Activated CD8-positive, alpha-beta T cell treated with anti-CD3 and anti-CD28 coated beads for 36 hours (primary cell): ENCODE results near the gene UPK2. TPM values are rescaled to one million over a fixed set of nuclear protein-coding genes. Genes with fewer than 3 reads are reported as not detected.

ENCODE experiments used
- ATAC-seq: fragments of 200-7000 bp; cut with Tn5 transposase; one replicate; pipeline ENCODE4 v1.10.0; 2021; ENCODE audit warnings: mild to moderate bottlenecking, moderate library complexity
- CTCF ChIA-PET: fragments of 350-600 bp; sonication (Branson Sonifier 250); formaldehyde crosslinking; loops from one replicate; lab custom pipeline; 2021; ENCODE audit warnings: antibody characterized with exemption; lab: Charles Lee
- POLR2A ChIA-PET: fragments of 350-600 bp; sonication (Branson Sonifier 250); formaldehyde crosslinking; loops from one replicate; lab custom pipeline; 2021; ENCODE audit warnings: antibody characterized with exemption; lab: Charles Lee
- DNase-seq: peaks from one replicate; pipeline ENCODE4 v3.0.0-alpha.2; 2020
- H3K27ac Mint-ChIP-seq: one replicate; pipeline ENCODE4 v1.8.0; 2021; ENCODE audit warnings: mild to moderate bottlenecking, mixed read lengths
- H3K27me3 Mint-ChIP-seq: one replicate; pipeline ENCODE4 v1.8.0; 2021; ENCODE audit warnings: mixed read lengths
- H3K36me3 Mint-ChIP-seq: one replicate; pipeline ENCODE4 v1.8.0; 2021; ENCODE audit warnings: low read depth, mixed read lengths
- H3K4me1 Mint-ChIP-seq: one replicate; pipeline ENCODE4 v1.8.0; 2021; ENCODE audit warnings: low read depth, mixed read lengths
- H3K4me3 Mint-ChIP-seq: one replicate; pipeline ENCODE4 v1.8.0; 2021; ENCODE audit warnings: mild to moderate bottlenecking, moderate library complexity, mixed read lengths
- H3K9me3 Mint-ChIP-seq: one replicate; pipeline ENCODE4 v1.8.0; 2021; ENCODE audit warnings: mixed read lengths
- intact Hi-C: fragments of 100-400 bp; cut with micrococcal nuclease; formaldehyde crosslinking; loops from one replicate; pipeline ENCODE4 v1.10.0; 2022
- total RNA-seq, 2 experiments: library from RNA; stranded (reverse); gene quantifications; one replicate each; pipeline ENCODE4 v1.2.3, GENCODE V29; 2021
- TF ChIP-seq, protein P1 (sequence below): fragments of 200-600 bp; IDR thresholded peaks from one replicate; pipeline ENCODE4 v1.8.0; 2022; ENCODE audit warnings: antibody characterized with exemption, mild to moderate bottlenecking

UPK2 gene
- total RNA-seq, 2 experiments from 2014 or later, result 1.5 to 2.2 TPM

DNA sequence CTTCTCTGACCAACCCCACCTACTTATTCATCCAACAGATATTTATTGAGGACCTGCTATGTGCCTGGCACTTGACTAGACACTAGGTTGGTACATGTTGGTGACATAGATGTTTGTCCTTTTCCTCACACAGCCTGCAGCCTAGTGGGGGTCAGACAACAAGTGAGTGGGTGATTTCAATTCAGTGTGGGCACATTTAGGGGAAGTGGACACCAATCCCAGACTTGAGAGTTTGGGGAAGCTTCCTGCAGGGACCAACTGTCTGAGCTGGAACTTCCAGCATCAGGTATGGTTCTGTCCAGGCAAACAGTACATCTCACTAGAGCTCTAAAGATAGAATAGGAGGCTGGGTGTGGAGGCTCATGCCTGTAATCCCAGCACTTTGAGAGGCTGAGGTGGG is 24.5 kb upstream of the UPK2 start:
- ATAC-seq (no peak), DNase-seq (no peak)
- TF ChIP-seq, protein P1, sequence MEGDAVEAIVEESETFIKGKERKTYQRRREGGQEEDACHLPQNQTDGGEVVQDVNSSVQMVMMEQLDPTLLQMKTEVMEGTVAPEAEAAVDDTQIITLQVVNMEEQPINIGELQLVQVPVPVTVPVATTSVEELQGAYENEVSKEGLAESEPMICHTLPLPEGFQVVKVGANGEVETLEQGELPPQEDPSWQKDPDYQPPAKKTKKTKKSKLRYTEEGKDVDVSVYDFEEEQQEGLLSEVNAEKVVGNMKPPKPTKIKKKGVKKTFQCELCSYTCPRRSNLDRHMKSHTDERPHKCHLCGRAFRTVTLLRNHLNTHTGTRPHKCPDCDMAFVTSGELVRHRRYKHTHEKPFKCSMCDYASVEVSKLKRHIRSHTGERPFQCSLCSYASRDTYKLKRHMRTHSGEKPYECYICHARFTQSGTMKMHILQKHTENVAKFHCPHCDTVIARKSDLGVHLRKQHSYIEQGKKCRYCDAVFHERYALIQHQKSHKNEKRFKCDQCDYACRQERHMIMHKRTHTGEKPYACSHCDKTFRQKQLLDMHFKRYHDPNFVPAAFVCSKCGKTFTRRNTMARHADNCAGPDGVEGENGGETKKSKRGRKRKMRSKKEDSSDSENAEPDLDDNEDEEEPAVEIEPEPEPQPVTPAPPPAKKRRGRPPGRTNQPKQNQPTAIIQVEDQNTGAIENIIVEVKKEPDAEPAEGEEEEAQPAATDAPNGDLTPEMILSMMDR, result no peak
- Mint-ChIP-seq H3K27me3 (no peaks in the 10 kb centered on the region), H3K9me3 (no peaks in the 10 kb centered on the region), H3K4me3 (no peak overlapping the region), H3K4me1 (peaks cover 38% of the 10 kb centered on the region), H3K27ac (peak overlapping the region; percentile 37), H3K36me3 (no peaks in the 10 kb centered on the region)
- intact Hi-C loops, result loop anchor here (2.0 kb wide), 1 partner anchor 19 kb away; no protein-coding TSS in a partner anchor
- ChIA-PET POLR2A (interaction anchor here (0.7 to 4.7 kb wide), 4 partner anchors 9 to 141 kb away, joined by 3 to 33 read pairs (median 18); partner anchors contain the start of gene DDX6), CTCF (interaction anchor here (0.9 to 3.0 kb wide), 8 partner anchors 11 to 241 kb away, joined by 3 to 18 read pairs (median 14); partner anchors contain the start of gene UPK2)

DNA sequence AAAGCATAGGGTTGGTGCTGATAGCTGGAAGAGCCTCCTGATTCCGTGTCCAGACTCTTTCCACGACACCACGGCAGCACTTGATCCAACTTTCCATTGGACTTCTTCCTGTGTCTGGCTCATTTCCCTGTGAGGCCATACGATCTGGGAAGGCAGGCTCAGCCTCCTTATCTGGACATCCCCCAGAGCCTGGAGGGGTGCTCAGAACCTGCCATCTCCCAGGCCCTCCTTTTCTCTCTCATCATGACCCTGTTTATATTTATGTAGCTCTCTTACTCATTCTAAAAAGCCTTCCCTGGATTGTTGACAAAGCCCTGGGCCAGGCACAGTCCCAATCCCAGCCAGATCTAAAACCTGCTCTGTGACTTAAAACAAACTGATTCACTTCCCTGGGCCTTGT is 22.6 kb upstream of the UPK2 start:
- intact Hi-C loops, result no loop called here
- POLR2A ChIA-PET, result interaction anchor here (1.3 kb wide), 1 partner anchor 64 kb away, joined by 4 read pairs; the partner anchor contains the start of gene CENATAC

DNA sequence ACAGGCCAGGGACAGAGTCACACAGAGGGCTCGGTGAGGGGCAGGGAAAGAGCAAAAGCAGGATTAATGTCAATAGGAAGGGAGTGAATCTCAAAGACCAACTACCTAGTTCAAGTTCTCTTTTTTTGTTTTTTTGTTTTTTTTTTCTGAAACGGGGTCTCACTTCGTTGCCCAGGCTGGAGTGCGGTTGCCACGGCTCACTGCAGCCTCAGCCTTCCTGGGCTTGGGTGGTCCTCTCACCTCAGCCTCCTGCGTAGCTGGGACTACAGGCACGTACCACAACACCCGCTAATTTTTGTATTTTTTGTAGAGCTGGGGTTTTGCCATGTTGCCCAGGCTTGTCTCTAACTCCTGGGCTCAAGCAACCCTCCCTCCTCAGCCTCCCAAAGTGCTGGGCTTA is 20.7 kb upstream of the UPK2 start:
- Mint-ChIP-seq H3K27me3 (no peaks in the 10 kb centered on the region), H3K9me3 (no peaks in the 10 kb centered on the region), H3K27ac (no peak overlapping the region), H3K36me3 (no peaks in the 10 kb centered on the region), H3K4me3 (no peak overlapping the region), H3K4me1 (peaks cover 35% of the 10 kb centered on the region)
- ChIA-PET POLR2A (no interaction called here), CTCF (interaction anchor here (1.3 to 2.1 kb wide), 3 partner anchors 9 to 30 kb away, joined by 3 to 7 read pairs (median 3); no protein-coding TSS in a partner anchor)
- intact Hi-C loops, result no loop called here
- ATAC-seq (no peak), DNase-seq (no peak)
- TF ChIP-seq, protein P1, result no peak

More for the DNA sequence above, 22.6 kb upstream of the UPK2 start:
- no peak for DNase-seq
- TF ChIP-seq, protein P1, result no peak
- Mint-ChIP-seq H3K27ac (peak overlapping the region; percentile 5), H3K4me3 (no peak overlapping the region), H3K4me1 (peaks cover 22% of the 10 kb centered on the region), H3K27me3 (no peaks in the 10 kb centered on the region), H3K9me3 (no peaks in the 10 kb centered on the region), H3K36me3 (no peaks in the 10 kb centered on the region)
- ATAC-seq, result no peak
- CTCF ChIA-PET, result no interaction called here

DNA sequence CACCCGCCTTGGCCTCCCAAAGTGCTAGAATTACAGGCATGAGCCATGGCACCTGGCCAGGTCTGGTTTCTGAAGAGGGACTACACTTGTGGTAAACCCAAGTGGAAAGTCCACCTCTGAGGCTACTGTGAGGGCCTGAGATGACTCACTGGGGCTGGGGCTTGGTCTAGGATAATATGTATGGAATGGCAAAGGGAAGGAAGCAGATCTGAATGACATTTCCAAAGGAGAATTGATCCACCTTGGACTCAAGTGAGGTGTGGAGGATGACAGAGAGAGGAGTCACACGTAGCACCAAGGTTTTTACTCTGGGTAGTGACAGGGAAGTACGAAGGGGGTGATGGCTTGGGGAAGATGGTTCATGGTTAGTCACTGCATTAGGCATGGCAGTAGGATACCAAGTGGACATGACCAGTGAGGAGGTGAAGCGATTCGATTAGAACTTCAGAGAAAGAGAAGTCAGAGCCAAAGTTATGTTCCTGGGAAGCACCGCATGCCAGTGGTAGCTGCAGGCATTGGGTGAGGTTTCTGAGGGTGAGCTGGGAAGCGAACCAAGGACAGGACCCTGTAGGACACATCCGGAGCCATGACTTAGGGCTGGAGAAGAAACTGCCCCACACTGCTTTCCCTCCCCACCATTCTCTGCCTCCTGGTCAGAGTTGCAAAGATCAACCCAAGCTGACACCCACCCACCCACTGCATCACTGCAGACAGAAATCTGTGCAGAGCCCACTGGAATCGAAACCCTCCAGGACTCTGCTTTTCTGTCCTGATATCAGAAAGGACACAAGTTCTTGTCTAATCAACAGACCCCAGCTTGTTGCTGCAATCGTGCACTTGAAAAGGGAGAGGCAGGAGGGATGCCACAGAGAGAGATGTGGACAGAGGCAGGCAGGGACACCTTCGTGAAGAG is 17.4 kb upstream of the UPK2 start:
- intact Hi-C loops, result no loop called here
- DNase-seq (no peak), ATAC-seq (no peak)
- no peaks in the 10 kb centered on the region for H3K36me3 Mint-ChIP-seq
- H3K4me1 Mint-ChIP-seq, result peaks cover 39% of the 10 kb centered on the region
- ChIA-PET CTCF (interaction anchor here (1.1 to 2.9 kb wide), 5 partner anchors 10 to 249 kb away, joined by 3 to 37 read pairs (median 3); no protein-coding TSS in a partner anchor), POLR2A (interaction anchor here (1.0 to 2.9 kb wide), 4 partner anchors 9 to 146 kb away, joined by 3 to 32 read pairs (median 4); partner anchors contain the start of gene BCL9L)
- TF ChIP-seq, protein P1, result no peak
- peak overlapping the region; percentile 1 for H3K27ac Mint-ChIP-seq
- H3K27me3 Mint-ChIP-seq, result no peaks in the 10 kb centered on the region
- no peak overlapping the region for H3K4me3 Mint-ChIP-seq
- no peaks in the 10 kb centered on the region for H3K9me3 Mint-ChIP-seq
